HepG2 (cell line): ENCODE measurements around the gene ITGAE. TPM values are rescaled to one million over a fixed set of nuclear protein-coding genes. Genes with fewer than 3 reads are reported as not detected.

Experiments used
- ARHGAP35 ChIP-seq: sonication (generic); formaldehyde crosslinking; IDR thresholded peaks from 2 replicates; pipeline ENCODE4 v1.9.0; 2022; ENCODE audit warnings: mild to moderate bottlenecking, inconsistent platforms, moderate library complexity, missing genetic modification reagents, borderline replicate concordance
- FOSL2 ChIP-seq: sonication (generic); formaldehyde crosslinking; IDR thresholded peaks from 2 replicates; pipeline ENCODE4 v1.4.0; 2020; ENCODE audit warnings: missing genetic modification reagents
- JUND ChIP-seq: sonication (generic); formaldehyde crosslinking; IDR thresholded peaks from 2 replicates; pipeline ENCODE4 v1.8.0; 2022; ENCODE audit warnings: mild to moderate bottlenecking, missing genetic modification reagents
- KDM2A ChIP-seq: sonication (generic); formaldehyde crosslinking; IDR thresholded peaks from 2 replicates; pipeline ENCODE4 v1.4.0; 2020; ENCODE audit warnings: low read depth, missing genetic modification reagents, borderline replicate concordance
- MTF2 ChIP-seq: sonication (generic); formaldehyde crosslinking; IDR thresholded peaks from 2 replicates; pipeline ENCODE4 v1.5.0; 2020; ENCODE audit warnings: missing genetic modification reagents, borderline replicate concordance
- MXD4 ChIP-seq: IDR thresholded peaks from 2 replicates; pipeline ENCODE4 v1.6.1; 2016; ENCODE audit warnings: mild to moderate bottlenecking, missing biosample characterization, missing genetic modification reagents
- NFAT5 ChIP-seq: sonication (generic); formaldehyde crosslinking; IDR thresholded peaks from 2 replicates; pipeline ENCODE4 v1.4.0; 2020; ENCODE audit warnings: missing genetic modification reagents
- NR0B2 ChIP-seq: sonication (generic); formaldehyde crosslinking; IDR thresholded peaks from 2 replicates; pipeline ENCODE4 v1.4.0; 2020; ENCODE audit warnings: mild to moderate bottlenecking, missing genetic modification reagents
- PATZ1 ChIP-seq: sonication (generic); formaldehyde crosslinking; IDR thresholded peaks from 2 replicates; pipeline ENCODE4 v1.4.0; 2020; ENCODE audit warnings: missing genetic modification reagents
- SMARCC2 ChIP-seq: fragments of 450-650 bp; IDR thresholded peaks from 2 replicates; pipeline ENCODE4 v1.6.1; 2017; ENCODE audit warnings: antibody characterized with exemption, mild to moderate bottlenecking
- SRSF9 ChIP-seq: fragments of 200-400 bp; formaldehyde crosslinking; IDR thresholded peaks from 2 replicates; pipeline ENCODE4 v1.6.1; 2018; ENCODE audit warnings: borderline replicate concordance, mild to moderate bottlenecking, low read depth, low read length; ENCODE audit not compliant: insufficient read depth, poor library complexity, severe bottlenecking
- THRA ChIP-seq: sonication (generic); formaldehyde crosslinking; IDR thresholded peaks from 2 replicates; pipeline ENCODE4 v1.4.0; 2020; ENCODE audit warnings: missing genetic modification reagents, borderline replicate concordance
- USF2 ChIP-seq, 2 experiments: sonication (generic) in 1 of 2; formaldehyde crosslinking in 1 of 2; IDR thresholded peaks; 2 replicates each; pipeline versions ENCODE4 v1.5.1 to v1.6.1; 2011 to 2020; ENCODE audit warnings: borderline replicate concordance in 1 of 2, low read depth in 1 of 2, low read length in 1 of 2, mild to moderate bottlenecking in 1 of 2, missing genetic modification reagents in 1 of 2, moderate library complexity in 1 of 2
- ZNF207 ChIP-seq: fragments of 450-650 bp; IDR thresholded peaks from 2 replicates; pipeline ENCODE4 v1.6.1; 2016; ENCODE audit warnings: antibody characterized with exemption, borderline replicate concordance
- ZSCAN30 ChIP-seq: sonication (generic); formaldehyde crosslinking; IDR thresholded peaks from 2 replicates; pipeline ENCODE4 v1.5.0; 2020; ENCODE audit warnings: mild to moderate bottlenecking, missing genetic modification reagents
- polyA plus RNA-seq, 8 experiments: library from polyadenylated mRNA; depleted of rRNA in 3 of 8; stranded (reverse) in 7 of 8; unstranded in 1 of 8; fragments of >200 nt; fragmentation: Illumina TruSeq in 4 of 8; extraction: Trizol in 4 of 8; gene quantifications; 2 replicates each; pipeline versions ENCODE4 v1.2.1 to v1.2.3, GENCODE V29; 2011 to 2016; ENCODE audit warnings: low read depth in 4 of 8, missing spikeins in 1 of 8, mixed read lengths in 1 of 8; ENCODE audit not compliant: insufficient read depth in 1 of 8
- total RNA-seq, 5 experiments: library from RNA; depleted of rRNA; stranded (reverse); fragments of >200 nt; fragmentation: Illumina TruSeq; extraction: Trizol; gene quantifications; 2 replicates each; pipeline ENCODE4 v1.2.3, GENCODE V29; 2016; ENCODE audit warnings: low read depth in 1 of 5

Gene ITGAE
- total and polyA plus RNA-seq, 2 of the 13 experiments (the other 11 are each of a cell fraction or from before 2014, with no cell fraction given), result 42.3 to 49.0 TPM

- TF ChIP-seq THRA (CRISPR knock-in tag), result peak; percentile 89
- TF ChIP-seq SMARCC2, result no peak
- no peak; the same call in 1 of the 2 replicates for TF ChIP-seq USF2 (IDR thresholded peaks at IDR 0.05; ENCODE audit: low read depth, low read length)
- no peak; the same call in 1 of the 2 replicates for TF ChIP-seq USF2 (CRISPR knock-in tag; IDR thresholded peaks at IDR 0.05; ENCODE audit: borderline replicate concordance)
- TF ChIP-seq MXD4 (CRISPR knock-in tag), result no peak; the same call in none of the 2 replicates
- TF ChIP-seq NFAT5, result no peak; the same call in 1 of the 2 replicates
- TF ChIP-seq KDM2A (CRISPR knock-in tag), result peak; percentile 87
- peak; percentile 90 for TF ChIP-seq FOSL2 (CRISPR knock-in tag)
- TF ChIP-seq ARHGAP35 (CRISPR knock-in tag), result 0 out of 2 replicates have a peak, but pooled peaks have one; percentile 64
- TF ChIP-seq SRSF9, result no peak
- TF ChIP-seq ZNF207, result no peak
- peak; percentile 73 for TF ChIP-seq JUND (CRISPR knock-in tag)
- no peak for TF ChIP-seq MTF2 (CRISPR knock-in tag)
- TF ChIP-seq ZSCAN30 (CRISPR knock-in tag), result no peak
- peak; percentile 89 for TF ChIP-seq PATZ1
- no peak for TF ChIP-seq NR0B2 (CRISPR knock-in tag)
Measured at GRCh38 chr17:3802461-3803307, 1.7 kb upstream of the ITGAE start (continued).
